ENCODE results near the gene ABCD3.

ABCD3 gene

GRCh38 chr1:94504601-94505000 lies 86.4 kb downstream of the ABCD3 start:
- no peak for TF ChIP-seq CTCF (IDR thresholded peaks at IDR 0.05; ENCODE audit: extremely low read depth, insufficient read depth, missing control alignments)
- no peak for DNase-seq (ENCODE audit: low spot score)
- in situ Hi-C loops (cut with MboI; ENCODE audit: low pct_unique_long_range_greater_than_20kb, low sequenced_read_pairs, unreplicated experiment), result no loop called here

DNA sequence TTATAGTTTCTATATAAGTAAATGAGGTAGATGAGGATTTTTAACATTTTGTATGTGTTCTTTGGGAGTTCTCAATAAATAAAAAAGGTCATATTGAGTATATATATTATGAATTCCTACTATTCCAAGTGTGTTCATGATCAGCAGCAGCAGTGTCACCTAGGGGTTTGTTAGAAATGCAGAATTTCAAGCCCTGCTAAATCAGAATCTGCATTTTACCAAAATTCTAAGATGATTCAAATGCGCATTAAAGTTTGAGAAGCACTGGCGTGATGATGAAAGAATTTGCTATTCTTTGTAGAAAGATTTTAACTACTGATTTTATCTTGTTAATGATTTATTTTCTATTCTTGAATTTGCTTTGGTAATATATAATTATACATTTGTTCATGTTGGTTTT lies 94.6 kb downstream of the ABCD3 start:
- DNase-seq (ENCODE audit: low spot score), result no peak
- TF ChIP-seq CTCF (IDR thresholded peaks at IDR 0.05; ENCODE audit: extremely low read depth, insufficient read depth, missing control alignments), result no peak
- in situ Hi-C loops (cut with MboI; ENCODE audit: low pct_unique_long_range_greater_than_20kb, low sequenced_read_pairs, unreplicated experiment), result no loop called here

- peak; percentile 58 for TF ChIP-seq CTCF (IDR thresholded peaks at IDR 0.05; ENCODE audit: extremely low read depth, insufficient read depth, missing control alignments)
- no peak for DNase-seq (ENCODE audit: low spot score)
- in situ Hi-C loops (cut with MboI; ENCODE audit: low pct_unique_long_range_greater_than_20kb, low sequenced_read_pairs, unreplicated experiment), result no loop called here
Measured at GRCh38 chr1:94514095-94514727, 96.0 kb downstream of the ABCD3 start.

DNA sequence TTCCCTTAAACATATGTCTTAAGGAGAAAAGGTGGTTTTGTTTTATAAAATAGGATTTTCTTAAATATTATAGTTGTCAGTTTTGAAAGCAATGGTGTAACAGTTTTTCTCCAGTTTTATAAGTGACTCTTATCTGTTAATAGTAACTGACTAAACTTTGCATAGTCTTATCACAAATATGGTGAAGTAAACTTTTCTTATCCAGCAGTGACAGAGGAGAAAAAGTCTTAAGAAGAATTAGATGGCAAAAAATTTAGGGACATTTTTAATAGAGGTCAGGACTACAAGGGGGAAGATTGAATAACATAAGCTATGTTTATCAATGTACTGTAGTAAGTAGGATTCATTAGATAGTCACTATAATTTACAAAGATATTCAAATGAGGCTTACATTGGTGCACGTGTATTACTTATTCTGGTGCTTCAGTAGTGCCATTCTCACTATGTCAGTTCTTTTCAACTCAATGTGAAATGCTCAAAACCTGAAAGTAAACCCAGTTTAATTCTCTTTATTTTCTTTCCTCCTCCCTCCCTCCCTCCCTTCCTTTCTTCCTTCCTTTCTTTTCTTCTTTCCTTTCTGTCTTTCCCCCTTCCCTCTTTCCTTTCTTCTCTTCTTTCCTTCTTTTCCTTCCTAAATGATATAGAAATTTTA lies 97.2 kb downstream of the ABCD3 start:
- DNase-seq (ENCODE audit: low spot score), result no peak
- no peak for TF ChIP-seq CTCF (IDR thresholded peaks at IDR 0.05; ENCODE audit: extremely low read depth, insufficient read depth, missing control alignments)
- in situ Hi-C loops (cut with MboI; ENCODE audit: low pct_unique_long_range_greater_than_20kb, low sequenced_read_pairs, unreplicated experiment), result no loop called here

- in situ Hi-C loops (cut with MboI; ENCODE audit: low pct_unique_long_range_greater_than_20kb, low sequenced_read_pairs, unreplicated experiment), result no loop called here
- TF ChIP-seq CTCF (IDR thresholded peaks at IDR 0.05; ENCODE audit: extremely low read depth, insufficient read depth, missing control alignments), result no peak
- no peak for DNase-seq (ENCODE audit: low spot score)
Measured at GRCh38 chr1:94519351-94519750, 101.2 kb downstream of the ABCD3 start.

GRCh38 chr1:94522304-94522703 lies 104.1 kb downstream of the ABCD3 start:
- no peak for DNase-seq (ENCODE audit: low spot score)
- peak; percentile 40 for TF ChIP-seq CTCF (IDR thresholded peaks at IDR 0.05; ENCODE audit: extremely low read depth, insufficient read depth, missing control alignments)
- in situ Hi-C loops (cut with MboI; ENCODE audit: low pct_unique_long_range_greater_than_20kb, low sequenced_read_pairs, unreplicated experiment), result loop anchor here (10.0 kb wide), 1 partner anchor 282 kb away; no protein-coding TSS in a partner anchor
